GM12873 (cell line): ENCODE results near the gene SERINC3.

Source experiments
- CTCF ChIP-seq: IDR thresholded peaks from 2 replicates; pipeline ENCODE4 v1.5.1; 2012; ENCODE audit warnings: low read depth, mild to moderate bottlenecking, moderate library complexity, low read length, control low read depth; ENCODE audit not compliant: insufficient read depth; ENCODE audit errors: missing control alignments

The SERINC3 gene

GRCh38 chr20:44461803-44462174, 60.1 kb downstream of the SERINC3 start:
- TF ChIP-seq CTCF: no peak

GRCh38 chr20:44461142-44461802, 60.6 kb downstream of the SERINC3 start:
- no peak for TF ChIP-seq CTCF

- peak; percentile 43 for TF ChIP-seq CTCF
Observed at GRCh38 chr20:44460795-44461141, 61.1 kb downstream of the SERINC3 start.

- TF ChIP-seq CTCF: no peak
Observed at GRCh38 chr20:44459271-44459670, 62.6 kb downstream of the SERINC3 start.

GRCh38 chr20:44457016-44457415, 64.9 kb downstream of the SERINC3 start:
- TF ChIP-seq CTCF: no peak

GRCh38 chr20:44456611-44457010, 65.3 kb downstream of the SERINC3 start:
- TF ChIP-seq CTCF: no peak

- no peak for TF ChIP-seq CTCF
Observed at GRCh38 chr20:44455126-44455525, 66.7 kb downstream of the SERINC3 start.
